ENCODE measurements around the gene KLRD1.
"Not testable (repeated sequence)": the region's sequence is repeated elsewhere in the genome, so short reads cannot be mapped to it uniquely, and the experiment has no call there.

The KLRD1 gene

GRCh38 chr12:10369557-10370415 is 62.1 kb downstream of the KLRD1 start:
- DNase-seq: no peak
- TF ChIP-seq GATA1 (IDR thresholded peaks at IDR 0.05; ENCODE audit: low read depth, low read length) (no peak), POLR2A (IDR thresholded peaks at IDR 0.05; ENCODE audit: low read length) (no peak)

- not testable (repeated sequence) for DNase-seq
Measured at GRCh38 chr12:10371893-10372535, 64.3 kb downstream of the KLRD1 start.

DNA sequence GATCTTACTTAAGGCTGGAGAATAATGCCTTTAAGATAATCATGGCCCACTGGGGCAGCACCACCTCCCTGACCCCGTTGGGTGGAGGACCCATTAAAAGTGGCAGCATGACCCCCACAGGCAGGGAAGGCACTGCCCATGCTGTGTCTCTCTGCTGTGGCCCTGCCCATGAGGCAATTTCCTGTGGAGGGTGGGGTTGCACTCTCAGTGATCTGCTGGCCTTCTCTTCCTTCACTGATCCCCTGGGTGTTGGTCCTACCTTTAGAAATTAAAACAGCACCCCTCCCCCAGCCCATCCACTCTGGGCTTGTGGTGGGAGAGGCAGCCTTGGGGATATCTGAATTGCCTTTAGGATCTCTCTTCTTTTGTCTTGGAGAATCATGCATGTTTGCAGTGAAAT is 64.9 kb downstream of the KLRD1 start:
- no peak for TF ChIP-seq POLR2A (IDR thresholded peaks at IDR 0.05; ENCODE audit: low read length)
- TF ChIP-seq GATA1 (IDR thresholded peaks at IDR 0.05; ENCODE audit: low read depth, low read length): no peak
- DNase-seq: no peak

GRCh38 chr12:10374624-10375018 is 67.0 kb downstream of the KLRD1 start:
- DNase-seq: no peak
- TF ChIP-seq POLR2A (IDR thresholded peaks at IDR 0.05; ENCODE audit: low read length): no peak

- not testable (repeated sequence) for DNase-seq
Measured at GRCh38 chr12:10378737-10379136, 71.1 kb downstream of the KLRD1 start.
